Chondrocyte (in vitro differentiated cells): ENCODE measurements around the gene SDHB. TPM values are rescaled to one million over a fixed set of nuclear protein-coding genes. Genes with fewer than 3 reads are reported as not detected.

Experiments used
- DNase-seq: peaks from one replicate; pipeline ENCODE4 v3.0.0; 2021; ENCODE audit warnings: mixed read lengths, low spot score
- H3K27ac Mint-ChIP-seq: one replicate; pipeline ENCODE4 v1.8.0; 2021; ENCODE audit warnings: mild to moderate bottlenecking, moderate library complexity, mixed read lengths; ENCODE audit not compliant: unreplicated experiment
- H3K27me3 Mint-ChIP-seq: 2 replicates; pipeline ENCODE4 v1.8.0; 2021; ENCODE audit warnings: low read depth, mixed read lengths
- H3K36me3 Mint-ChIP-seq: 2 replicates; pipeline ENCODE4 v1.8.0; 2021; ENCODE audit warnings: low read depth, mixed read lengths
- H3K4me1 Mint-ChIP-seq: 2 replicates; pipeline ENCODE4 v1.8.0; 2021; ENCODE audit warnings: low read depth, mild to moderate bottlenecking, mixed read lengths
- H3K4me3 Mint-ChIP-seq: one replicate; pipeline ENCODE4 v1.8.0; 2021; ENCODE audit warnings: mild to moderate bottlenecking, moderate library complexity, mixed read lengths; ENCODE audit not compliant: unreplicated experiment
- H3K9me3 Mint-ChIP-seq: 2 replicates; pipeline ENCODE4 v1.8.0; 2021; ENCODE audit warnings: low read depth, mixed read lengths
- total RNA-seq: library from RNA; stranded (reverse); gene quantifications from 3 replicates; pipeline ENCODE4 v1.2.1, GENCODE V29; 2021
- TF ChIP-seq, protein P1 (sequence below): fragments of 200-600 bp; sonication (generic); IDR thresholded peaks from 2 replicates; pipeline ENCODE4 v1.5.0; 2021; ENCODE audit warnings: antibody characterized with exemption, mild to moderate bottlenecking, moderate library complexity

SDHB gene
- total RNA-seq, 1 donor from 2014 or later, result 54.7 TPM

DNA sequence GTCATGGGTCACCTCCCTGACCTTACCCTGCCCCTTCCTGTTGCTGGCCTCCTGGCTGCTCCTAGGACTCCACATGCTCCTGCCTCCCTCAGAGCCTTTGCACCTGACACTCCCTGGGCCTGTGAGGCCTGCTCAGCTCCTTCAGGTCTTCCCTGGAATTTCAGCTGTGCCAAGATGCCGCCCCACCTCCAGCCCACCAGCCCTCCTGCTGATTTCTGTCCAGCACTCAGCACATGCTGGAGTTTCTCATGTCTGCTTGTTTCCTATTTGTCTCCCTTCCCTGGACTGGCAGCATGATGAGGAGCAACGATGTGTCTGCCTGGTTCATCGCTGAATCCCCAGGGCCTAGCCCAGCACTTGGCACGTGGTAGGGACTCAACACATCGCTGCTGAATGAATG is 76.5 kb downstream of the SDHB start:
- Mint-ChIP-seq H3K4me1 (peaks cover 61% of the 10 kb centered on the region), H3K27ac (peak overlapping the region; percentile 74), H3K9me3 (no peaks in the 10 kb centered on the region), H3K36me3 (peaks cover 7% of the 10 kb centered on the region), H3K4me3 (peak overlapping the region; percentile 36), H3K27me3 (no peaks in the 10 kb centered on the region)
- TF ChIP-seq, protein P1, sequence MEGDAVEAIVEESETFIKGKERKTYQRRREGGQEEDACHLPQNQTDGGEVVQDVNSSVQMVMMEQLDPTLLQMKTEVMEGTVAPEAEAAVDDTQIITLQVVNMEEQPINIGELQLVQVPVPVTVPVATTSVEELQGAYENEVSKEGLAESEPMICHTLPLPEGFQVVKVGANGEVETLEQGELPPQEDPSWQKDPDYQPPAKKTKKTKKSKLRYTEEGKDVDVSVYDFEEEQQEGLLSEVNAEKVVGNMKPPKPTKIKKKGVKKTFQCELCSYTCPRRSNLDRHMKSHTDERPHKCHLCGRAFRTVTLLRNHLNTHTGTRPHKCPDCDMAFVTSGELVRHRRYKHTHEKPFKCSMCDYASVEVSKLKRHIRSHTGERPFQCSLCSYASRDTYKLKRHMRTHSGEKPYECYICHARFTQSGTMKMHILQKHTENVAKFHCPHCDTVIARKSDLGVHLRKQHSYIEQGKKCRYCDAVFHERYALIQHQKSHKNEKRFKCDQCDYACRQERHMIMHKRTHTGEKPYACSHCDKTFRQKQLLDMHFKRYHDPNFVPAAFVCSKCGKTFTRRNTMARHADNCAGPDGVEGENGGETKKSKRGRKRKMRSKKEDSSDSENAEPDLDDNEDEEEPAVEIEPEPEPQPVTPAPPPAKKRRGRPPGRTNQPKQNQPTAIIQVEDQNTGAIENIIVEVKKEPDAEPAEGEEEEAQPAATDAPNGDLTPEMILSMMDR, result no peak
- no peak for DNase-seq

DNA sequence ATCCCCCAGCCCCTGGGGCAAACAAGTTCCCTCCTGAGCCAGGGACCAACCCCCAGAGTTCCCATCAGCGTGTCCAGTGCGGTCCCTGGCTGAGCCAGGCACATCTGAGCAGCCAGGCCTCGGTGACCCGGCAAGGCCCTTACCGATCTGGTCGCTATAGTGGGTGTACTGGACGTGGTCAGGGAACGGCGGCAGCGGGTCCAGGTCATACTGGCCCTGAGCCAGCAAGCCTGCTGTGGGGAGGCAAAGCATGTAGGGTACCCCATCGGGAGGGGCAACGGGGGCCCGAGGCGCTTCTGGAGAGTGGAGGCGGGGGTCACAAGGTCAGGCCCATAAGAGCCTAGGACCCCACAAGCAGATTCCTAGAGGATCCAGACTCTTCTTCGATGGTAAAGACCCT is 76.9 kb downstream of the SDHB start:
- no peaks in the 10 kb centered on the region for H3K27me3 Mint-ChIP-seq
- H3K36me3 Mint-ChIP-seq, result peaks cover 7% of the 10 kb centered on the region
- no peaks in the 10 kb centered on the region for H3K9me3 Mint-ChIP-seq
- TF ChIP-seq, protein P1, result no peak
- H3K4me1 Mint-ChIP-seq, result peaks cover 65% of the 10 kb centered on the region
- H3K4me3 Mint-ChIP-seq, result no peak overlapping the region
- H3K27ac Mint-ChIP-seq, result no peak overlapping the region
- no peak for DNase-seq

DNA sequence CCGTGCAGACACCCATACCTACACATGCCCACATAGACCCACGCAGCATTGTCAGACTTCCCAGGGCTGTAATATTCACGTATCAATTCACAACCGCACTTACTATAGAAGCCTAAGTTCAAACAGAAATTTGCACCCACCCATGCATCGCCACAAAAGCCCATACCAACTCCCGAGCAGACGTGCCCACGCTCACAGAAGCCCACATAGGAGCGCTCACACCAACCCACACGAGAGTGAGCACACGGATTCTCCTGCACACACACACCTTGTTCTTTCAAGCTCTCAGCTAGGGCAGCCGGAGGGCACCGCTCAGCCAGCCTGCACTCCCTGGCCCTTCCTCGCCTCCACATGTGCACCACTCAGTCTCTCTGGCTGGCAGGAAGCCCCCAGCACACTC is 78.0 kb downstream of the SDHB start:
- peaks cover 65% of the 10 kb centered on the region for H3K4me1 Mint-ChIP-seq
- no peaks in the 10 kb centered on the region for H3K9me3 Mint-ChIP-seq
- no peaks in the 10 kb centered on the region for H3K27me3 Mint-ChIP-seq
- no peak overlapping the region for H3K4me3 Mint-ChIP-seq
- peaks cover 7% of the 10 kb centered on the region for H3K36me3 Mint-ChIP-seq
- TF ChIP-seq, protein P1, result no peak
- DNase-seq, result no peak
- peak overlapping the region; percentile 53 for H3K27ac Mint-ChIP-seq

DNA sequence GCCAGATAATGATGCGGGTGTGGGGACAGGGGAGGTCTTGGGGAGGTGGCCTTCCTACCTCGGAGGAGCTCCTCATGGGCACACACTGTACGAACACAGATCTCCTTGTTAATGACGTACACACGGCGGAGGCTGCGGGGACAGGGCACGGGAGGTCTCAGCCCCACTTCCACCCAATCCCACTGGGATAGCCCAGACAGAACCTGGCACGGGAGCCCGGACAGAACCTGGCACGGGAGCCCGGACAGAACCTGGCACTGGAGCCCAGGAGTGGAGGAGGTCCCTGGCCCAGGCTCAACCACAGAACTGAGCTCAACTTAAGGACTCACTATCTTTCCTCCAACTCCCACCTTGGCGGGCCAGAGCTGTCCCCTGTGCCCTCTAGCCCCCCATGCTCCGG is 78.6 kb downstream of the SDHB start:
- Mint-ChIP-seq H3K36me3 (peaks cover 7% of the 10 kb centered on the region), H3K27me3 (no peaks in the 10 kb centered on the region), H3K4me1 (peaks cover 65% of the 10 kb centered on the region), H3K9me3 (no peaks in the 10 kb centered on the region), H3K4me3 (no peak overlapping the region), H3K27ac (no peak overlapping the region)
- TF ChIP-seq, protein P1, result no peak
- no peak for DNase-seq

DNA sequence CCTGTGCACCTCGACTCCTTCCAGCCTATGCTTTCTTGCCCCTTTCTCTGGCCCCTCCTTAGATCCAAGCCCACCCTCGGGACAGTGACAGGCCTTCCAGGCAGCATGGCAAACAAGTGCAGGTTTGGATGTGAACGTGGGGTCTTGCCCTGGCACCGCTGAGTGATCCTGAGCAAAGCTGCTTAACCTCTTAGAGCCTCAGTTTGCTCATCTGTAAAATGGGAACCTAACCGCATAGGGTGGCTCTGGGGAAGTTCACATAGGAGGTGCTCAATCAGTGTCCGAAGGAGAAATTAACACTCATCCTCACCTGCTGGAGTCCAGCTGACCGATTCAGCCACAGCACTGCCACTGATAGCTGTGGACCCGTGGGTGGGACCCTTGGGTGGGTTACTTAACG is 80.6 kb downstream of the SDHB start:
- H3K27ac Mint-ChIP-seq, result peak overlapping the region; percentile 71
- no peak for DNase-seq
- no peak overlapping the region for H3K4me3 Mint-ChIP-seq
- H3K9me3 Mint-ChIP-seq, result no peaks in the 10 kb centered on the region
- H3K27me3 Mint-ChIP-seq, result no peaks in the 10 kb centered on the region
- TF ChIP-seq, protein P1, result no peak
- H3K36me3 Mint-ChIP-seq, result peaks cover 7% of the 10 kb centered on the region
- H3K4me1 Mint-ChIP-seq, result peaks cover 56% of the 10 kb centered on the region
